ENCODE data around the gene AMFR.

The AMFR gene

DNA sequence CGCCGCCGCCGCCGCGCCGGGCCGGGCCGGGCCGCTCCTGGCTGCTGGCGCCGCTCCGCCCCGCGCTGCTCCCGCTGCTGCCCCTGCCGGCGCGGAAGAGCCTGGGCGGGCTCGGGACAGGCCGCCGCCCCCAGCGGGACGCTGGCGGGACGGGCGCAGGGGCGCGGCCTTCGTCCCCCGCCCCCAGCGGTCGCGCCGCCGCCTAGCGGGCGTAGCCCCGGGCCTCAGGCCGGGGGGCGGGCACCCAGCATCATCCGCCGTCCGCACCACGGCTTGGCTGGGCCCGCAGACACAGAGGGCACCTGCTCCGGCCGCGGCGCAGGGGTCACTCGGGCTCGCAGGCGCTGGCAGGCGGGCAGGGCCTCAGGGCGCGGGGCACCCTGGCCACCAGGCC is at the start of gene AMFR:
Gene AMFR (minus strand): TSS at position 107 of the 394 bp plus-strand sequence. CDS start 218 bp downstream, outside the sequence.
- peak; percentile 82 for DNase-seq

GRCh38 chr16:56470666-56471065 is 45.3 kb upstream of the AMFR start:
- DNase-seq: no peak

GRCh38 chr16:56470232-56470631 is 44.9 kb upstream of the AMFR start:
- no peak for DNase-seq

DNA sequence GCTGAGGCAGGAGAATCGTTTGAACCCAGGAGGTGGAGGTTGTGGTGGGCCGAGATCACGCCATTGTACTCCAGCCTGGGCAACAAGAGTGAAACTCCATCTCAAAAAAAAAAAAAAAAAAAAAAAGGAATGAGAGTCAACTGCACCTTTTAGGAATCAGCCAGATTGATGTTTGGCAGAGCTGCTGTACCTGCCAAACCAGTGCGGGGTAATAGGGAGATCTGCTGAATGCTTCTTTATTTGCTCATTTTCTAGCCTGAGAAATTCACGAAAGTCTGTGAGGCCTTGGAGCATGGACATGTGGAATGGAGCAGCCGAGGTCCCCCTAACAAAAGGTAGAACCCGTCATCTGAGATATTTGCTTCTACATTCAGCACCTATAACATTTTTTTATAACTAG is 44.4 kb upstream of the AMFR start:
- DNase-seq: no peak

DNA sequence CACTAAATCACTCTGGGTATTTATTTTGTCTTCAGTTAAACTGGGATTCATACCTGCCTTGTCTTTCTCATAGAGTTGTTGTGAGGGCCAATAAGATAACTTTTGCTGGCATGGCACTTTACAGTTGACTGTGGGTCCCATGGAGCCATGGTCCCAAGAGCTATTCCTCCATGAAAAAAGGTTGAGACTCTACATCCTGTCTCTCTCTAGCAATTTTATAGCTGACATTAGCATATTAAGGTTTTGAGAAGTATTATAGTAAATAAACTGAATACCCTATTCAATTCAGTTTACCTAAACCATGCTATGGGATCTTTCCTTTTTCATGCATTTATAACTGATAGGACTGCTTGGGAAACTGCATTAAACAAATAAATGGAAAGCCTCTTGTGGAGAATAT is 43.5 kb upstream of the AMFR start:
- no peak for DNase-seq

GRCh38 chr16:56466344-56466743 is 41.0 kb upstream of the AMFR start:
- no peak for DNase-seq

GRCh38 chr16:56463153-56463552 is 37.8 kb upstream of the AMFR start:
- no peak for DNase-seq

DNA sequence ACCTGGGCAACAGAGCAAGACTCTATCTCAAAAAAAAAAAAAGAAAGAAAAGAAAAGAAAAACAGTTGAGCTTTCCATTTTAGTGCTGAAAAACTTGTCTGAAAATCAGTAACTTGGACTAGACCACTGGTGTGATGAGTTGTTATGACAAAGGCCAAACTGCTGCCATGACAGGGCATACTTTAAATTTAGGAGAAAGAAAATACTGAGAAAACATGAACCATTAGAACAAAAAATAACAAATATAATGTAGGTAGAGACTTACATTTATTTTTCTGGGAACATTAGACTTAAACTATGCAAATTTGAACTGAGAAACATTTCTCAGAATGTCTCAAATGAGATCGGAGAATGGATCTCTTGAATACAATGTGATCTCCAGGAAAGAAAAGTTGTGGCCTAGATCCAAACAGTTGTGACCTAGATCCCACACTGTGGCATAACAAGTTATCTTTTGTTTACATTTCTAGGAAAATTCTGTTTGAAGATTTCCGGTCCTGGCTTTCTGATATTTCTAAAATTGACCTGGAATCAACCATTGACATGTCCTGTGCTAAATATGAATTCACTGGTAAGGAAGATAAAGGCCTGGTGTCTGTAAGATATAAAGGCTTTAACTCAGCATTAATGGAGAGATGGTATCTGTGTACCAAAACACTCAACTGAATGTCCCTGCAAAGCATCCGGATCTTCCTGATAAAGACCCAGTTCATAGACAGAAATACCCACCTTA is 36.9 kb upstream of the AMFR start:
- no peak for DNase-seq

DNA sequence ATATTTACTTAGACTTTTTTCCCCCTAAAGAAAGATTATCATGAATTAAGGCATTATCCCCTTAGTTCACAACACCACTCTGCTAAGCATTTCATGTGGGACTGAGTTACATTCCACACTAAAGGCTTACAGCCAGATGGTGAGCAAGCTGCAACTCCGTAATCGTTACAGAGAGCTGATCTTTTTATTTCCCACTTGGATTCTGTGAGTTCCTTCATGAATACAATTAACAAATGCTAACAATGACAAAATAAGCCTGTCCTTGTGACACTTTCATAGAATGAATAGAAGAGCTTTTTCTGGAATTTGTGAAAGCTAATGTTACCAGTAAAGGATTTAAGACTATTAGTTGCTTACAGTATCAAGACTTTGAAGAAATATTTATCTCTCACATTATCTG is 34.8 kb upstream of the AMFR start:
- no peak for DNase-seq

GRCh38 chr16:56457927-56458470 is 32.7 kb upstream of the AMFR start:
- no peak for DNase-seq

- DNase-seq: peak; percentile 53
These were observed 26.7 kb upstream of the AMFR start for GRCh38 chr16:56451753-56452689.

- peak; percentile 91 for DNase-seq
These were observed 25.8 kb upstream of the AMFR start, which contains the start of the genes NUDT21 and OGFOD1 for GRCh38 chr16:56450986-56451752. NUDT21 (minus strand) TSS chr16:56451332; CDS start chr16:56451202, 130 bp downstream. OGFOD1 (plus strand) TSS chr16:56451554; CDS start chr16:56451613, 59 bp downstream.

GRCh38 chr16:56450275-56450985 is 25.1 kb upstream of the AMFR start:
- DNase-seq: no peak

- no peak for DNase-seq
These were observed 22.7 kb upstream of the AMFR start for GRCh38 chr16:56448005-56448404.

GRCh38 chr16:56447286-56447685 is 21.9 kb upstream of the AMFR start:
- no peak for DNase-seq

- DNase-seq: no peak
These were observed 12.7 kb upstream of the AMFR start for GRCh38 chr16:56438038-56438437.

DNA sequence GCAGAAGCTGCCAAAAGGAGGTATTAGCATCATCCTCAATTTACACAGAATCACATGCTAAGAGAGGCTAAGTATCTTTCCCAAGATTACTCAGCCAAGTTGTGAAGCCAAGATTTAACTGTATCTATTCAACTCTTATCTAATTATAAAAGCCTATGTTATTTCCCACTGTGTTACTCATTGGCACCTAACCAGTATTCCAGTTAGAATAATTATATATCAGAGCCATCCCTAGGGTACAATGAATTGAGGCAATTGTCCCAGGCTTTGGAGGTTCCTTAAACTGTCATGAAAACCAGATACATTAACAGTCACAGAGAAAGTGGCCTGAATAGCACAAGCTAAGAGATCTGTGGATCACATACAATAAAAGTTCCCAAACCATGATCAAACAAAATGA is 10.9 kb upstream of the AMFR start:
- no peak for DNase-seq

GRCh38 chr16:56428091-56428490 is 2.7 kb upstream of the AMFR start:
- DNase-seq: no peak

GRCh38 chr16:56426585-56426984 is 1.2 kb upstream of the AMFR start:
- no peak for DNase-seq

GRCh38 chr16:56424791-56425438 is 430 bp downstream of the AMFR start:
- DNase-seq: peak; percentile 72

DNA sequence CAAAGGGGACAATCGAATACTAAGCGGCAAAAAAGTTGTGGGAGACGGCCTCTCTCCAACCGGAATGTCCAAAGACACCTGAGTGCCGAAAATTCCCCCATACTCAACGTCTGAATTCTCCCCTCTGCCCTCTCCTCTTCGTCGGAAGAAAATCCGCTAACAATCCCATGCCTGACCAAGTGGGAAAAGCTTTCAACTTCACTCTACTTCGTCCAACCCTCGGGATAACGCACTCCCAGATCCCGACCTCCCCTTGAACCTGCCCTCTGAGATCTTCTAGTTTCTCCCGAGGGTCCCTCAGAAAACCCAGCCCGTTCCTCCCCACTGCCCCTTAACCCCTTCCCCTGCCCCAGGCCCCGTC is 961 bp downstream of the AMFR start:
- DNase-seq: no peak
